ENCODE data around the gene DPY19L1. TPM values are rescaled to one million over a fixed set of nuclear protein-coding genes. Genes with fewer than 3 reads are reported as not detected.
A peak's percentile ranks its signal among the peaks of the same experiment; 100 is the strongest.
"Not testable (repeated sequence)": the region's sequence is repeated elsewhere in the genome, so short reads cannot be mapped to it uniquely, and the experiment has no call there.

DPY19L1 gene
- total RNA-seq (2021): 14.3 and 14.9 TPM in 2 replicates
- long read RNA-seq, partial matches to known transcripts: 1 of 3 reads
- long read RNA-seq, other reads (novel, unspliced or antisense): 2 of 3 reads

GRCh38 chr7:35037211-35037525 lies at the start of gene DPY19L1:
Gene DPY19L1, minus strand, starts transcription at chr7:35037485. Its CDS starts 91 bp downstream, at chr7:35037394.
- Histone ChIP-seq H2BK20ac (ENCODE audit: low read depth, low read length, poor library complexity, severe bottlenecking) (no peak within 1 kb of the TSS), H3K23ac (ENCODE audit: insufficient read length, low read depth, low read length) (no peak within 1 kb of the TSS), H2BK12ac (ENCODE audit: insufficient read length, low read depth, low read length) (no peak within 1 kb of the TSS), H3K27ac (ENCODE audit: insufficient read length, low read depth, low read length) (no peak within 1 kb of the TSS), H2AFZ (ENCODE audit: low read length) (no peak within 1 kb of the TSS), H3T11ph (ENCODE audit: low read length) (no peak within 1 kb of the TSS), H3K4me2 (ENCODE audit: insufficient read depth, insufficient read length, low read length) (peak within 1 kb of the TSS; percentile 83), H3K4ac (ENCODE audit: low read depth, low read length) (no peak within 1 kb of the TSS), H3K4me1 (ENCODE audit: insufficient read depth, low read length) (no peaks in the 10 kb centered on the region), H3K9ac (ENCODE audit: extremely low read depth, insufficient read length, low read length) (peak within 1 kb of the TSS; percentile 50), H3K79me1 (ENCODE audit: insufficient read depth, low read depth, low read length, poor library complexity, severe bottlenecking) (peaks cover 3% of the 10 kb centered on the region), H3K18ac (ENCODE audit: insufficient read length, low read depth, low read length) (peak within 1 kb of the TSS; percentile 66), H2BK120ac (ENCODE audit: low read depth, low read length, poor library complexity, severe bottlenecking) (no peak within 1 kb of the TSS), H3K27me3 (ENCODE audit: insufficient read depth, low read length) (no peaks in the 10 kb centered on the region), H3K14ac (ENCODE audit: insufficient read depth, low read length) (peak within 1 kb of the TSS; percentile 92; the same call in 1 of the 2 replicates), H4K8ac (replicated peaks; ENCODE audit: insufficient read length, low read depth, low read length) (no peak within 1 kb of the TSS), H2BK15ac (ENCODE audit: low read depth, low read length) (no peak within 1 kb of the TSS), H4K5ac (ENCODE audit: insufficient read length, low read depth, low read length) (no peak within 1 kb of the TSS), H3K56ac (ENCODE audit: insufficient read length, low read depth, low read length) (no peak within 1 kb of the TSS), H3K9me3 (ENCODE audit: control insufficient read depth, low read depth, low read length) (no peaks in the 10 kb centered on the region), H3K79me2 (ENCODE audit: insufficient read depth, low read length) (peaks cover 19% of the 10 kb centered on the region; the same call in 1 of the 2 replicates), H2BK5ac (ENCODE audit: insufficient read length, low read length) (no peak within 1 kb of the TSS), H4K91ac (ENCODE audit: insufficient read length, low read depth, low read length) (no peak within 1 kb of the TSS), H3K23me2 (ENCODE audit: insufficient read length, low read depth, low read length, poor library complexity, severe bottlenecking) (peaks cover 8% of the 10 kb centered on the region), H4K20me1 (ENCODE audit: control insufficient read depth, insufficient read depth, insufficient read length) (no peaks in the 10 kb centered on the region), H2AK5ac (ENCODE audit: insufficient read length, low read length) (no peak within 1 kb of the TSS)
- Mint-ChIP-seq H3K27ac (peak within 1 kb of the TSS; percentile 88 to 98 (median 91)), H3K36me3 (ENCODE audit: insufficient read depth in 1 of 3, low read depth in 3 of 3) (0 out of 7 replicates have a peak, but pooled peaks cover 0 to 4% (median 0%) of the 10 kb centered on the region in 3 experiments), H3K4me3 (peak within 1 kb of the TSS; percentile 96 to 98), H3K27me3 (ENCODE audit: low read depth) (peaks cover 3% of the 10 kb centered on the region), H3K9me3 (no peaks in the 10 kb centered on the region), H3K4me1 (peaks cover 33 to 36% of the 10 kb centered on the region in 2 experiments)
- no CpG with 5 or more reads among the region's 48 CpGs for WGBS (ENCODE audit: extremely low coverage, insufficient read length, low lambda C conversion rate)
- no peak for TF ChIP-seq CTCF (conservative IDR thresholded peaks at IDR 0.05)
- no peak for DNase-seq

- H3K27ac ChIP-seq (ENCODE audit: insufficient read length, low read depth, low read length); H2BK15ac ChIP-seq (ENCODE audit: low read depth, low read length); H3K56ac ChIP-seq (ENCODE audit: insufficient read length, low read depth, low read length); H3K79me2 ChIP-seq (ENCODE audit: insufficient read depth, low read length); H3K23ac ChIP-seq (ENCODE audit: insufficient read length, low read depth, low read length); H3K9me3 Mint-ChIP-seq; H3K18ac ChIP-seq (ENCODE audit: insufficient read length, low read depth, low read length); H3K4ac ChIP-seq (ENCODE audit: low read depth, low read length); DNase-seq; H3K14ac ChIP-seq (ENCODE audit: insufficient read depth, low read length); H3K4me3 Mint-ChIP-seq; H3K23me2 ChIP-seq (ENCODE audit: insufficient read length, low read depth, low read length, poor library complexity, severe bottlenecking); H3T11ph ChIP-seq (ENCODE audit: low read length); H2AFZ ChIP-seq (ENCODE audit: low read length); H3K4me1 ChIP-seq (ENCODE audit: insufficient read depth, low read length); H3K79me1 ChIP-seq (ENCODE audit: insufficient read depth, low read depth, low read length, poor library complexity, severe bottlenecking); H3K27ac Mint-ChIP-seq; H4K20me1 ChIP-seq (ENCODE audit: control insufficient read depth, insufficient read depth, insufficient read length); H4K8ac ChIP-seq (replicated peaks; ENCODE audit: insufficient read length, low read depth, low read length); H2AK5ac ChIP-seq (ENCODE audit: insufficient read length, low read length); H2BK20ac ChIP-seq (ENCODE audit: low read depth, low read length, poor library complexity, severe bottlenecking); H3K36me3 Mint-ChIP-seq (ENCODE audit: insufficient read depth in 1 of 3, low read depth in 3 of 3); H3K9me3 ChIP-seq (ENCODE audit: control insufficient read depth, low read depth, low read length); H2BK5ac ChIP-seq (ENCODE audit: insufficient read length, low read length); H3K9ac ChIP-seq (ENCODE audit: extremely low read depth, insufficient read length, low read length); H2BK120ac ChIP-seq (ENCODE audit: low read depth, low read length, poor library complexity, severe bottlenecking); H3K27me3 Mint-ChIP-seq (ENCODE audit: low read depth); H3K4me1 Mint-ChIP-seq; H3K27me3 ChIP-seq (ENCODE audit: insufficient read depth, low read length); H3K4me2 ChIP-seq (ENCODE audit: insufficient read depth, insufficient read length, low read length); H4K5ac ChIP-seq (ENCODE audit: insufficient read length, low read depth, low read length); H4K91ac ChIP-seq (ENCODE audit: insufficient read length, low read depth, low read length); H2BK12ac ChIP-seq (ENCODE audit: insufficient read length, low read depth, low read length): not testable (repeated sequence)
- WGBS (ENCODE audit: extremely low coverage, insufficient read length, low lambda C conversion rate): no CpG with 5 or more reads among the region's 3 CpGs
Observed at GRCh38 chr7:35079517-35079916, 42.2 kb upstream of the DPY19L1 start.

Measured in H9 (cell line).